DOHH2 (cell line): ENCODE data around the gene TMEM255B.

ENCODE experiments used
- H3F3A ChIP-seq: fragments of 200-600 bp; sonication (generic), shearing (Covaris generic); 2 replicates; pipeline ENCODE4 v1.6.0; 2016; ENCODE audit warnings: antibody characterized with exemption, mild to moderate bottlenecking; ENCODE audit not compliant: control insufficient read depth, insufficient read depth
- H3K27ac ChIP-seq: fragments of 200-600 bp; sonication (generic); 2 replicates; pipeline ENCODE4 v1.5.1; 2014; ENCODE audit warnings: low read depth, mild to moderate bottlenecking, low read length, moderate library complexity
- H3K27me3 ChIP-seq: fragments of 200-600 bp; sonication (generic); 2 replicates; pipeline ENCODE4 v1.6.1; 2014; ENCODE audit warnings: mild to moderate bottlenecking, low read length, mixed read lengths; ENCODE audit not compliant: control insufficient read depth
- H3K36me3 ChIP-seq: fragments of 200-600 bp; sonication (generic); 2 replicates; pipeline ENCODE4 v1.6.1; 2014; ENCODE audit warnings: mild to moderate bottlenecking, low read length, moderate library complexity, mixed read lengths; ENCODE audit not compliant: control insufficient read depth
- H3K4me1 ChIP-seq: fragments of 200-600 bp; sonication (generic); 2 replicates; pipeline ENCODE4 v1.6.1; 2014; ENCODE audit warnings: mild to moderate bottlenecking, low read length, mixed read lengths; ENCODE audit not compliant: control insufficient read depth
- H3K4me2 ChIP-seq: fragments of 200-600 bp; sonication (generic); 2 replicates; pipeline ENCODE4 v1.6.0; 2014; ENCODE audit warnings: mild to moderate bottlenecking, low read length, moderate library complexity
- H3K4me3 ChIP-seq: fragments of 200-600 bp; sonication (generic); 2 replicates; pipeline ENCODE4 v1.5.1; 2014; ENCODE audit warnings: mild to moderate bottlenecking, low read length, mixed read lengths
- H3K79me2 ChIP-seq: fragments of 200-600 bp; sonication (generic); 2 replicates; pipeline ENCODE4 v1.6.1; 2014; ENCODE audit warnings: mild to moderate bottlenecking, low read length, mixed read lengths; ENCODE audit not compliant: control insufficient read depth
- H3K9me2 ChIP-seq: fragments of 200-600 bp; sonication (generic); replicated peaks from 2 replicates; pipeline ENCODE4 v1.6.1; 2014; ENCODE audit warnings: mild to moderate bottlenecking, low read length, mixed read lengths; ENCODE audit not compliant: control insufficient read depth
- H3K9me3 ChIP-seq: fragments of 200-600 bp; sonication (generic); 2 replicates; pipeline ENCODE4 v1.6.1; 2014; ENCODE audit warnings: antibody characterized with exemption, low read length, mixed read lengths; ENCODE audit not compliant: control insufficient read depth, insufficient read depth
- H4K20me1 ChIP-seq: fragments of 200-600 bp; sonication (generic); 2 replicates; pipeline ENCODE4 v1.6.0; 2014; ENCODE audit warnings: low read depth, mild to moderate bottlenecking, antibody characterized with exemption, low read length, moderate library complexity; ENCODE audit not compliant: control insufficient read depth, insufficient read depth
- EZH2phosphoT487 ChIP-seq: fragments of 200-600 bp; sonication (generic); IDR thresholded peaks from 2 replicates; pipeline ENCODE4 v1.6.1; 2017; ENCODE audit warnings: borderline replicate concordance, mild to moderate bottlenecking, antibody characterized with exemption, low read length, moderate library complexity, mixed read lengths
- TF ChIP-seq, protein P1 (sequence below): fragments of 200-600 bp; sonication (generic); IDR thresholded peaks from one replicate; pipeline ENCODE4 v1.5.1; 2014; ENCODE audit warnings: antibody characterized with exemption, mild to moderate bottlenecking, low read depth, low read length; ENCODE audit not compliant: poor library complexity, severe bottlenecking

The TMEM255B gene

GRCh38 chr13:113761136-113761535, 2.1 kb downstream of the TMEM255B start:
- H3K27me3 ChIP-seq: peaks cover 30% of the 10 kb centered on the region
- no peaks in the 10 kb centered on the region for H3K79me2 ChIP-seq
- TF ChIP-seq EZH2phosphoT487: no peak
- TF ChIP-seq, protein P1, sequence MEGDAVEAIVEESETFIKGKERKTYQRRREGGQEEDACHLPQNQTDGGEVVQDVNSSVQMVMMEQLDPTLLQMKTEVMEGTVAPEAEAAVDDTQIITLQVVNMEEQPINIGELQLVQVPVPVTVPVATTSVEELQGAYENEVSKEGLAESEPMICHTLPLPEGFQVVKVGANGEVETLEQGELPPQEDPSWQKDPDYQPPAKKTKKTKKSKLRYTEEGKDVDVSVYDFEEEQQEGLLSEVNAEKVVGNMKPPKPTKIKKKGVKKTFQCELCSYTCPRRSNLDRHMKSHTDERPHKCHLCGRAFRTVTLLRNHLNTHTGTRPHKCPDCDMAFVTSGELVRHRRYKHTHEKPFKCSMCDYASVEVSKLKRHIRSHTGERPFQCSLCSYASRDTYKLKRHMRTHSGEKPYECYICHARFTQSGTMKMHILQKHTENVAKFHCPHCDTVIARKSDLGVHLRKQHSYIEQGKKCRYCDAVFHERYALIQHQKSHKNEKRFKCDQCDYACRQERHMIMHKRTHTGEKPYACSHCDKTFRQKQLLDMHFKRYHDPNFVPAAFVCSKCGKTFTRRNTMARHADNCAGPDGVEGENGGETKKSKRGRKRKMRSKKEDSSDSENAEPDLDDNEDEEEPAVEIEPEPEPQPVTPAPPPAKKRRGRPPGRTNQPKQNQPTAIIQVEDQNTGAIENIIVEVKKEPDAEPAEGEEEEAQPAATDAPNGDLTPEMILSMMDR: no peak
- H3K4me1 ChIP-seq: peaks cover 15% of the 10 kb centered on the region
- no peaks in the 10 kb centered on the region for H3F3A ChIP-seq
- H4K20me1 ChIP-seq: no peaks in the 10 kb centered on the region
- H3K4me2 ChIP-seq: no peak overlapping the region
- H3K27ac ChIP-seq: no peak overlapping the region
- H3K36me3 ChIP-seq: no peaks in the 10 kb centered on the region
- H3K9me2 ChIP-seq: no peaks in the 10 kb centered on the region
- H3K4me3 ChIP-seq: no peak overlapping the region
- no peaks in the 10 kb centered on the region for H3K9me3 ChIP-seq

DNA sequence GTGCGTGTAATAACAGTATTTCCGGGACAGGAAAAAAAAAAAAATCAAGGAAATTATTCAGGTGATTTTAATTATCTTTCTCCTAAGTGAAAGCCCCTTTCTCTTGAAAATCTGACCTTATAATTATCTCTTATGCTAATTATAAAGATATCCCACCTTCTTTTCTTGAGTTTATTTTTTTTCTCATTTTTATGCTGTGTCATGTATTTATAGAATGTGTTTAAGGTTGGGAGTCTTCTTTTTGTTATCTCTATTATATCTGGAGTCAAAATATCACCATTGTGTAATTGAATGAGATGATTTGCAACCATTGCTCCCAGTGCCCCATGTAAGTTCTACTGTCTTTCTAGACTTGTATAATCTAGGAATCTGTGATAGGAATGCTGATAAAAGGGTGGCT, 3.0 kb downstream of the TMEM255B start:
- peaks cover 15% of the 10 kb centered on the region for H3K4me1 ChIP-seq
- peaks cover 30% of the 10 kb centered on the region for H3K27me3 ChIP-seq
- TF ChIP-seq, protein P1: no peak
- TF ChIP-seq EZH2phosphoT487: no peak

GRCh38 chr13:113762538-113762937, 3.5 kb downstream of the TMEM255B start:
- H3K4me3 ChIP-seq: no peak overlapping the region
- peaks cover 15% of the 10 kb centered on the region for H3K4me1 ChIP-seq
- TF ChIP-seq, protein P1: no peak
- TF ChIP-seq EZH2phosphoT487: no peak
- no peaks in the 10 kb centered on the region for H3K9me3 ChIP-seq
- H3F3A ChIP-seq: no peaks in the 10 kb centered on the region
- peaks cover 30% of the 10 kb centered on the region for H3K27me3 ChIP-seq
- H3K9me2 ChIP-seq: no peaks in the 10 kb centered on the region
- H3K27ac ChIP-seq: no peak overlapping the region
- H3K4me2 ChIP-seq: no peak overlapping the region
- H4K20me1 ChIP-seq: no peaks in the 10 kb centered on the region
- H3K79me2 ChIP-seq: no peaks in the 10 kb centered on the region
- H3K36me3 ChIP-seq: no peaks in the 10 kb centered on the region

More for the DNA sequence above, 3.0 kb downstream of the TMEM255B start:
- no peaks in the 10 kb centered on the region for H3F3A ChIP-seq
- H3K4me3 ChIP-seq: no peak overlapping the region
- no peaks in the 10 kb centered on the region for H3K9me3 ChIP-seq
- no peaks in the 10 kb centered on the region for H3K79me2 ChIP-seq
- H3K36me3 ChIP-seq: no peaks in the 10 kb centered on the region
- no peak overlapping the region for H3K4me2 ChIP-seq
- H3K27ac ChIP-seq: no peak overlapping the region
- no peaks in the 10 kb centered on the region for H4K20me1 ChIP-seq
- H3K9me2 ChIP-seq: no peaks in the 10 kb centered on the region
